COLO668 (cell line): ENCODE results near the gene MAF.

ENCODE experiments used
- DNase-seq: peaks from one replicate; lab custom pipeline; 2025; ENCODE audit not compliant: unreplicated experiment; lab: John Stamatoyannopoulos, UW

The MAF gene

GRCh38 chr16:79547085-79547484, 53.5 kb downstream of the MAF start:
- no peak for DNase-seq
